Stimulated activated naive CD8-positive, alpha-beta T cell treated with anti-CD3 and anti-CD28 coated beads, Interleukin-15, Interleukin-2, amounts not matched to agents 100 ng/mL and 50 ng/mL, for 24 hours (primary cell): ENCODE measurements around the gene MAP7D3.
"Not testable (repeated sequence)": the region's sequence is repeated elsewhere in the genome, so short reads cannot be mapped to it uniquely, and the experiment has no call there.

ENCODE experiments used
- H3K27ac Mint-ChIP-seq: one replicate; pipeline ENCODE4 v1.8.0; 2021; ENCODE audit warnings: mild to moderate bottlenecking, mixed read lengths
- H3K27me3 Mint-ChIP-seq: one replicate; pipeline ENCODE4 v1.8.0; 2021; ENCODE audit warnings: mixed read lengths
- H3K36me3 Mint-ChIP-seq: one replicate; pipeline ENCODE4 v1.8.0; 2021; ENCODE audit warnings: low read depth, mixed read lengths
- H3K4me1 Mint-ChIP-seq: one replicate; pipeline ENCODE4 v1.8.0; 2021; ENCODE audit warnings: low read depth, mixed read lengths
- H3K4me3 Mint-ChIP-seq: one replicate; pipeline ENCODE4 v1.8.0; 2021; ENCODE audit warnings: mild to moderate bottlenecking, mixed read lengths
- H3K9me3 Mint-ChIP-seq: one replicate; pipeline ENCODE4 v1.8.0; 2021; ENCODE audit warnings: mixed read lengths

MAP7D3 gene, protein sequence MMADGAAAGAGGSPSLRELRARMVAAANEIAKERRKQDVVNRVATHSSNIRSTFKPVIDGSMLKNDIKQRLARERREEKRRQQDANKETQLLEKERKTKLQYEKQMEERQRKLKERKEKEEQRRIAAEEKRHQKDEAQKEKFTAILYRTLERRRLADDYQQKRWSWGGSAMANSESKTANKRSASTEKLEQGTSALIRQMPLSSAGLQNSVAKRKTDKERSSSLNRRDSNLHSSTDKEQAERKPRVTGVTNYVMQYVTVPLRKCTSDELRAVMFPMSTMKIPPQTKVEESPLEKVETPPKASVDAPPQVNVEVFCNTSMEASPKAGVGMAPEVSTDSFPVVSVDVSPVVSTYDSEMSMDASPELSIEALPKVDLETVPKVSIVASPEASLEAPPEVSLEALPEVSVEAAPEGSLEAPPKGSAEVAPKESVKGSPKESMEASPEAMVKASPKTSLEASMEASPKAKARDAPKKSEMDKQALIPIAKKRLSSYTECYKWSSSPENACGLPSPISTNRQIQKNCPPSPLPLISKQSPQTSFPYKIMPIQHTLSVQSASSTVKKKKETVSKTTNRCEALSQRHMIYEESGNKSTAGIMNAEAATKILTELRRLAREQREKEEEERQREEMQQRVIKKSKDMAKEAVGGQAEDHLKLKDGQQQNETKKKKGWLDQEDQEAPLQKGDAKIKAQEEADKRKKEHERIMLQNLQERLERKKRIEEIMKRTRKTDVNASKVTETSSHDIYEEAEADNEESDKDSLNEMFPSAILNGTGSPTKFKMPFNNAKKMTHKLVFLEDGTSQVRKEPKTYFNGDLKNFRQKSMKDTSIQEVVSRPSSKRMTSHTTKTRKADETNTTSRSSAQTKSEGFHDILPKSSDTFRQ

DNA sequence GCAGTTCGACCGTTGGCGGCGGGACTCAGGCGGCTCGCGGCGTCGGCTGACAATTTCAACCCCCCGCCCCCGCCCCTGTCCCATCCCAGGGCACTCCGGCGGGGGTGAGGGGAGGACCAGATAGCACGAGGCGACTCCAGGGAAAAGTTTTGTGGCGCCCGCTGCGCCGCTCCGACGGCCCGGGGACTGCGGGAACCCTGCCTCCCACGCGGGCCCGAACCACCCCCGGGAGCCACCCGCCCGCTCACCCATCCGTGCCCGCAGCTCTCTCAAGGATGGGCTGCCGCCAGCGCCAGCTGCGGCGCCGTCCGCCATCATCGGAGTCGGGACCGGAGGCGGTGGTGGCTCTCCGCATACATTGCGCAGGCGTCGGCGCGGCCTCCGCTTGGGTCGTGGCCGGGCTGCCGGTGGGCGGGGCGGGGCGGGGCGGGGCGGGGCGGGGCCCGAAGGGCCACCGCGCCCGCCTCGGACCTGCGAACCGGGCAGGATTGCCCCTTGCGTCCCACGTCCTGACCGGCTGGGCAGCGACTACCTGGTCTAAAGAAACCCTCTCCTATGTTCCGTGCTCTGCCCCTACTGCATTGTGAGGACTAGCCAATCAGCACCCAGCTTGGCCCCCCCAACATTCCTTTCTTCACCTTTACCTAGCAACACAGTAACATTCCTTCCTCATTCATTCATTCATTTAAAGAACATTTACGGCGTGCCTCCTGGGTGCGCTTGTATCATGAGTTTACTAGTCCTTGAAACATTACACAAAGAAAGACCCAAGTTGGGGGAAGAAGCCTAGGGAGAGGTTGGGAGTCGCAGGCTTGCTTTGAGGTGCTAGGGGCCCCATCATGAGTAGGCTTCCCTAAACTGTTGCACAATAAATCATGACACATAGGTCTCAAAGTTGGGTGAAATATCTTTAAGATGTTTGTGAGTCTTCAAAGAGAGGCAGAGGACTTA, at the start of gene MAP7D3:
Gene MAP7D3, minus strand, starts transcription at position 360 of the 951 bp plus-strand sequence. Its CDS starts 42 bp downstream, at position 318.
- Mint-ChIP-seq H3K27me3 (no peaks in the 10 kb centered on the region), H3K36me3 (peaks cover 2% of the 10 kb centered on the region), H3K9me3 (no peaks in the 10 kb centered on the region), H3K27ac (peak within 1 kb of the TSS; percentile 85), H3K4me1 (peaks cover 15% of the 10 kb centered on the region), H3K4me3 (peak within 1 kb of the TSS; percentile 87)

DNA sequence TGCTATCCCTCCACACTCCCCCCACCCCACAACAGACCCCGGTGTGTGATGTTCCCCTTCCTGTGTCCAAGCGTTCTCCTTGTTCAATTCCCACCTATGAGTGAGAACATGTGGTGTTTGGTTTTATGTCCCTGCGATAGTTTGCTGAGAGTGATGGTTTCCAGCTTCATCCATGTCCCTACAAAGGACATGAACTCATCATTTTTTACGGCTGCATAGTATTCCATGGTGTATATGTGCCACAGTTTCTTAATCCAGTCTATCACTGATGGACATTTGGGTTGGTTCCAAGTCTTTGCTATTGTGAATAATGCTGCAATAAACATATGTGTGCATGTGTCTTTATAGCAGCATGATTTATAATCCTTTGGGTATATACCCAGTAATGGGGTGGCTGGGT, 49.5 kb upstream of the MAP7D3 start, which contains the start of gene ADGRG4:
Gene ADGRG4, plus strand, starts transcription at position 243 of the 400 bp plus-strand sequence. CDS start 7,815 bp downstream, outside the sequence.
- not testable (repeated sequence) for H3K27ac Mint-ChIP-seq, H3K4me3 Mint-ChIP-seq, H3K27me3 Mint-ChIP-seq, H3K36me3 Mint-ChIP-seq, H3K9me3 Mint-ChIP-seq, H3K4me1 Mint-ChIP-seq

DNA sequence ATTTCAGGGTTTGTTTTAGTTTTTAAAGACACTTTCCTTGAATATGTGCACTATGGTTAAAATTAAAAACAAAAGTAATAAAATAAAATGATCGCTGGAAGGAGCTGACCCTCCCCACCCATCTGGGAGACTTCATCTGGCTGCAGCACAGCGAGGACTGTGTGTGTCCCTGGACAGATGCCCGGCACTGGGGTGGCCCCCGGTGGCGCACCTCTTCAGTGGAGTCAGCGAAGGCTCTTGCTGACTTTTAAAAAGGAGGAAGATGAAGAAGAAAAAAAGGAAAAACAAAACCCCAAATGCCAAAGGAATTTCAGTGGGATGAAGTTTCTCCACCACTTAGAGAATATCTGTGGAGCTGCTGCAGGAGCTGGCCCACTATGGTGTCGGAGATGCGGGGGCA, 44.2 kb upstream of the MAP7D3 start:
- Mint-ChIP-seq H3K9me3 (no peaks in the 10 kb centered on the region), H3K36me3 (no peaks in the 10 kb centered on the region), H3K4me1 (no peaks in the 10 kb centered on the region), H3K4me3 (no peak overlapping the region), H3K27me3 (no peaks in the 10 kb centered on the region), H3K27ac (no peak overlapping the region)

DNA sequence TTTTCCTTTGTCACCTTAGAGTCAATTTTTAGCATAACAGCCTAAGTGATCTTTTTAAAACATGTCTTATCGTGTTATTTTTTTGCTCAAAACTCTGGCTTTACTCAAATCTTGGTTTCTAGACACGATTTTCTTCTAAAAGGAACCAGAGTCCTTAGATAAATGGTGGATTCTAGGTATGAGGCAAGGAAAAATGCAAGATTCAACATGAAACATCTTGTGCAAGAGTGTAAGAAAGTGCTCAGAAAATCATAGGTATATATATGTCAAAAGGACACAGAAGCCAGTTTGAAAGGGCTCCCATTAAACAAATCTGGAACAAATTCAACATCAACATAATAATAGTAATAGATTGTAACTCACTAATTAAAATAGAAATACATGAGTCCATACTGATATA, 41.5 kb upstream of the MAP7D3 start:
- Mint-ChIP-seq H3K9me3 (no peaks in the 10 kb centered on the region), H3K4me3 (no peak overlapping the region), H3K27ac (no peak overlapping the region), H3K4me1 (no peaks in the 10 kb centered on the region), H3K36me3 (no peaks in the 10 kb centered on the region), H3K27me3 (no peaks in the 10 kb centered on the region)

DNA sequence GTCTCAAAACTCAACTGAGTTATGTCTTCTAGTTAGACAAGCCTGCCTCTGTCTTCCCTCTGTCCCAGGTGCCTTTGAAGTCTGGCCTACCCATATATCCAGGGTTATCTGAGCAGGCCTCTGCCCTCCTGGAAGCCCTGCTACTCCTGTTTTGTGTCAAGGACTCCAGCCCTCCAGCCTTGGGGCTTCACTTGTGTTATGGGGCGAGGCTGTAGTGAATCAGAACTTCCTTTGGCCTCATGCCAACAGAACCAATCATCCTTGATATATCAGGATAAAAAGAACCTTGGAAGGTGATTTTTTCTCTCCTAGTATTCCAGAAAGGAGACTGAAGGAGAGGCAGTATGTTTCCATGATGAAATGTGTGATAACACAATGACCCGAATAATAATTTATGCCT, 40.6 kb upstream of the MAP7D3 start:
- no peak overlapping the region for H3K4me3 Mint-ChIP-seq
- H3K27ac Mint-ChIP-seq: no peak overlapping the region
- H3K9me3 Mint-ChIP-seq: no peaks in the 10 kb centered on the region
- no peaks in the 10 kb centered on the region for H3K27me3 Mint-ChIP-seq
- H3K4me1 Mint-ChIP-seq: no peaks in the 10 kb centered on the region
- H3K36me3 Mint-ChIP-seq: no peaks in the 10 kb centered on the region

DNA sequence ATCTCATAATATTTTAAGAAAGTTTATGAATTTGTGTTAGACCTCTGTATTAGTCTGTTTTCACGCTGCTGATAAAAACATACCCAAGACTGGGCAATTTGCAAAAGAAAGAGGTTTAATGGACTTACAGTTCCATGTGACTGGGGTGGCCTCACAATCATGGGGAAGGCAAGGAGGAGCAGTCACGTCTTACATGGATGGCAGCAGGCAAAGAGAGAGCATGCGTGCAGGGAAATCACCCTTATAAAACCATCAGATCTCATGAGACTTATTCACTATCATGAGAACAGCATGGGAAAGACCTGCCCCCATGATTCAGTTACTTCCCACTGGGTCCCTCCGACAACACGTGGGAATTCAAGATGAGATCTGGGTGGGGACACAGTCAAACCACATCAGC, 35.2 kb upstream of the MAP7D3 start:
- not testable (repeated sequence) for H3K9me3 Mint-ChIP-seq, H3K4me3 Mint-ChIP-seq

DNA sequence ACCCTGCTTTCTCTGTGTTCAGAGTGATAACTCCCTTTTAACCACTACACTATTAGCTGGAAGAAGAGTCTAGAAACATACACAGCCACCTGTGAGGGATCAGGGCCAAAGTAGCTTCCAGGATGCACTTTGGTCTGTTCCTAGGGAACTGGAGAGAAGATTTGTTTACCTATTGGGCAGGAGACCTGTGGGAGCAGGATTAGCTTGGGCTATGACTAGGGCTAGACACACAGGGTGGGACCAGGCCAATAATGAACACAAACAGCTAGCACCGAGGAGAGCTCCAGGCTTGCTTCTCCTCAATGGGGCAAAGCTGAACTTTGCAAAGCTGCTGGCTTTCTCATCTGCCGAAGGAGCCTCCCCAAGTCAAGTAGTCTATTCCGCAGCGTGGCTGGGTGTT, 24.4 kb upstream of the MAP7D3 start:
- Mint-ChIP-seq H3K9me3 (no peaks in the 10 kb centered on the region), H3K27ac (no peak overlapping the region), H3K36me3 (no peaks in the 10 kb centered on the region), H3K27me3 (no peaks in the 10 kb centered on the region), H3K4me3 (no peak overlapping the region), H3K4me1 (no peaks in the 10 kb centered on the region)

More for the DNA sequence above, 35.2 kb upstream of the MAP7D3 start:
- not testable (repeated sequence) for H3K36me3 Mint-ChIP-seq, H3K27me3 Mint-ChIP-seq, H3K27ac Mint-ChIP-seq, H3K4me1 Mint-ChIP-seq

DNA sequence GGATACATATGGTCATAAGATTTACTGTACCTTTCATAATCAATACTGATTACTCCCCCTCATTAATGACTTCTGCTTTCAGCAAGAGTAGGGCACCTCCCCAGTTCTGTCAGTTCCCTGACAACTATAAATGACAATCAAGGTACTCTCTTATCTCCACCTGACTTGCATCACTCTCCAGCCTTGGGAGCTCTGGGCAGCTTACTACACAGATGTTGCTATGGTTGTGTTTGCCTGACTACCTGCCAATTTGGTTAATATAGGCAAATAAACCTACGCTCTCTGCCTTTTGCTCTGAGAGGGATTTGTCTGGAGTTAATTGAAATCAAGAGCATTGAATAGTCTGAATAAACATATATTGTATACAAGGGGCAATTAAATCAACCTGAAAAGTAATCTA, 22.8 kb upstream of the MAP7D3 start:
- Mint-ChIP-seq H3K4me3 (no peak overlapping the region), H3K36me3 (no peaks in the 10 kb centered on the region), H3K27me3 (no peaks in the 10 kb centered on the region), H3K4me1 (no peaks in the 10 kb centered on the region), H3K27ac (no peak overlapping the region), H3K9me3 (no peaks in the 10 kb centered on the region)

DNA sequence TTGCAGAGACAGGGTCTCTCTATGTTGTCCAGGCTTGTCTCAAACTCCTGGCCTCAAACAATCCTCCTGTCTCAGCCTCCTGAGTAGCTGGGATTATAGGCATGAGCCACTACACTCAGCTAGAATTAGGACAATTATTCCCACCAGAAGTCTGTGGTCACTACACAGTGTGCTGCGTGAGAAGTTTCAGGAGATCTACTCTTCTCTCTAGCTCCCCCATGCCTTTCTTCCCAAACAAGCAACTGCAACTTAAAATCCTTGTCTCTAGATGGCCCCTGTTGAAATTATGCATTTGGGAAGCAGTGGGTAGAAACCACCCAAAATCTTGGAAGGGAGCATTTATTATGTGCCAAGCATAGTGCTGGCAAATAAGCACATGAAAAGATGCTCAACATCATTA, 21.1 kb upstream of the MAP7D3 start:
- Mint-ChIP-seq H3K27ac (no peak overlapping the region), H3K4me3 (no peak overlapping the region), H3K4me1 (no peaks in the 10 kb centered on the region), H3K27me3 (no peaks in the 10 kb centered on the region), H3K9me3 (no peaks in the 10 kb centered on the region), H3K36me3 (no peaks in the 10 kb centered on the region)

DNA sequence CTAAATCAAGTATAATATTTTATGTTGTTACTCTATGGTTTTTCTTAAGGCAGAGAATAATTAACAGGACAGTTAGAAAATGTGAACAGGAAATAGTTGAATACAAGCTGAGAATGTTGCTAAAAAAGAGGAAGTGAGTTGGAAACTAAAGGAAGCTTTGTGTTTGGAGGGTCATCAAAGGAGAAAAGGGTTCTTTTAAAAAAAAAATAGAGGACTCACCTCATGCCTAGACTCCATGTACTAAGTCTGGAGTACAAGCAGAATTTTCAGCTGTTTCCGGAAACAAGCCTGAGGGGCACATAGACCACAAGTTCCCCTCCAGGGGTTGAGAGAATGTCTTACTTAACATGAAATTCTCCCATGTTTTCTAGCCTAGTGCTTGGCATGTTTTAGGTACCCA, 20.1 kb upstream of the MAP7D3 start:
- H3K4me3 Mint-ChIP-seq: no peak overlapping the region
- H3K9me3 Mint-ChIP-seq: no peaks in the 10 kb centered on the region
- no peaks in the 10 kb centered on the region for H3K36me3 Mint-ChIP-seq
- H3K4me1 Mint-ChIP-seq: no peaks in the 10 kb centered on the region
- H3K27ac Mint-ChIP-seq: no peak overlapping the region
- H3K27me3 Mint-ChIP-seq: no peaks in the 10 kb centered on the region

DNA sequence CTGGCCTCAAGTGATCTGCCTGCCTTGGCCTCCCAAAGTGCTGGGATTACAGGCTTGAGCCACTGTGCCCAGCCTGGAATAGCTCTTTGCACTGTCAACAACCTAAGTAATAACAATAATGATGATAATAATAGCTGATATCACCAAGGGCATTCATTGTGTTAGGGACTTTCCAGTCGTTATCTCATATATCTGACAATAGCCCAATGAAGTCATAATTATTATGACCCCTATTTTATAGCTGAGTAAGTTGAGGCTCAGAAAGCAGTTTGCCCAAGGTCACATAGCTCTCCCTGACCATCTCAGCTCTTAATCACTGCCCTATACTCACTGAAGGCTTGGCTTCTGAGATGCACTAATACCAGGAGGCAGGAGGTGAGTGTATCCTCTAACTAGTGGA, 18.7 kb upstream of the MAP7D3 start:
- no peaks in the 10 kb centered on the region for H3K4me1 Mint-ChIP-seq
- H3K27ac Mint-ChIP-seq: no peak overlapping the region
- H3K27me3 Mint-ChIP-seq: no peaks in the 10 kb centered on the region
- no peak overlapping the region for H3K4me3 Mint-ChIP-seq
- H3K36me3 Mint-ChIP-seq: no peaks in the 10 kb centered on the region
- H3K9me3 Mint-ChIP-seq: no peaks in the 10 kb centered on the region

DNA sequence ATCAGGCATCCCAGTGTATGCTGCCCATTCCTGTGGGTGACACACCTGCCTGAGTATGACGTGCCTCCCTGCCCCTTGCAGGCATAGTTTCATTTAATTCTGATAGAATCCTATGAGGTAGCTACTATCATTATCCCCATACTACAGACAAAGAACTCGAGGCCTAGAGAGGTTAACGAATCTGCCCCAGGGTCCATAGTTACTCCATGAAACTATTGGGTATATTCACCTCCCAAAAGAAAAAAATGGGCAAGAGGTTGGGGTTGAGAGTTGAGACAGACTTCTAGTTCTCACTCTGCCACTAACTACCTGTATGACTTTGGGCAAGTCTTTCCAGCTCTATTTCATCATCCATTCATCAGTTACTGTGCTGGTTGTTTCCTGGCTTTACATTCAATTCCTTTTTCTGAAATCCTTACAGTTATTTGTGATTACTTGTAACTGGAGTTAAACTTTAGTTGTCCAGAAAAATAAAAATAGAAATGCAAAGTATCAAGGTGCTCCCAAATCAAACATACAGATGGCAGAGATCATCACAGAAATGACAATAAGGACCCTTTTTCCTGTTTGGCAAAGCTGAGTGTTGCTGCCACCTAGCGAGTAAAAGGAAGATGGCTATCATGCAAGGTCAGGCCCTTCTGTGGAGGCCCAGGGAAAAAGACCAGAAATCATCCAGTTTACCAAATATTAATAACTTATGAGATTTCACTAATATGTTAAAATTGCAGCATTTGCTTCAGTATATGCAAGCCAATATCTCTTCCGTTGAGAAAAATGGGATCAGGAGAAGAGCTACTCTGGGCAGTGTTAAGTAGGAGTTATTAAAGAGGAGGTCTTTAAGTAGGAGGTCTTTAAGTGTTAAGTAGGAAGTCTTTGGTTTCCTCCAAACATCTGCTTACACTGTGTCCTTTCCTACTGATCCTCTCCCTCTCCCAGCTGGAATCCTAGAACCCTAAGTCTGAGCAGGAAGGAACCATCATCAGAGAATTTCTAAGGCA, 17.1 kb upstream of the MAP7D3 start:
- Mint-ChIP-seq H3K27ac (no peak overlapping the region), H3K36me3 (no peaks in the 10 kb centered on the region), H3K4me3 (no peak overlapping the region)

DNA sequence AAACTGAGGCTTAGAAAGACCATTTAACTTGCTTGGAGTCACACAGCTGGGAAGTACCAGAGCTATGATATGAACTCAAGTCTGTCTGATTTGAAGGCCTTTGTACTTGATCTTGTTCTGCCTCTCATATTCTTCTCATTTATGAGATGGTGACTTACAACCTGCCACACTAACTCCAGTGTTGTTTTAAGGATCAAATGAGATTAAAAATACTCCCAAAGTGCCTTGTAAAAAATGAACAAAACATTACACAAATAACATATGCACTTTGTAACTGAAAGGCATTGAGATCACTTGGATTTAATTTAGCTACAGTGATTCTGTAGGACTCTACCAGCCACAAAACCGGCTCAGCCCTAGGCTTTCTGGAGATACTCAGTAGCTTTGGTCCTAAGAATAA, 15.6 kb upstream of the MAP7D3 start:
- no peaks in the 10 kb centered on the region for H3K4me1 Mint-ChIP-seq
- H3K27me3 Mint-ChIP-seq: no peaks in the 10 kb centered on the region
- H3K4me3 Mint-ChIP-seq: no peak overlapping the region
- H3K9me3 Mint-ChIP-seq: no peaks in the 10 kb centered on the region
- no peaks in the 10 kb centered on the region for H3K36me3 Mint-ChIP-seq
- no peak overlapping the region for H3K27ac Mint-ChIP-seq

More for the DNA sequence above, 17.1 kb upstream of the MAP7D3 start:
- no peaks in the 10 kb centered on the region for H3K27me3 Mint-ChIP-seq
- no peaks in the 10 kb centered on the region for H3K4me1 Mint-ChIP-seq
- H3K9me3 Mint-ChIP-seq: no peaks in the 10 kb centered on the region
